SK-N-SH treated with all-trans-retinoic acid at 6 μM for 48 hours (cell line): Measurements from ENCODE around the gene ANKRD44.

Experiments
- ISL1 ChIP-seq: fragments of 250-450 bp; sonication (Bioruptor Pico); IDR thresholded peaks from 2 replicates; pipeline ENCODE4 v2.1.2; 2022; ENCODE audit warnings: mild to moderate bottlenecking, moderate library complexity
- ZFP3 ChIP-seq: fragments of 250-450 bp; sonication (Bioruptor Pico); IDR thresholded peaks from 2 replicates; pipeline ENCODE4 v1.5.0; 2020; ENCODE audit warnings: mild to moderate bottlenecking, moderate library complexity
- ZFP30 ChIP-seq: fragments of 450-650 bp; formaldehyde crosslinking; IDR thresholded peaks from 2 replicates; pipeline ENCODE4 v1.5.0; 2022; ENCODE audit warnings: mild to moderate bottlenecking, moderate library complexity
- TF ChIP-seq, protein P1 (sequence below): fragments of 250-450 bp; sonication (Bioruptor Pico); IDR thresholded peaks from 2 replicates; pipeline ENCODE4 v1.8.0; 2020; ENCODE audit warnings: mild to moderate bottlenecking, moderate library complexity, borderline replicate concordance
- TF ChIP-seq, protein P2 (sequence below): fragments of 250-450 bp; sonication (Bioruptor Pico); IDR thresholded peaks from 2 replicates; pipeline ENCODE4 v1.5.1; 2020; ENCODE audit warnings: low read depth, mild to moderate bottlenecking, moderate library complexity

DNA sequence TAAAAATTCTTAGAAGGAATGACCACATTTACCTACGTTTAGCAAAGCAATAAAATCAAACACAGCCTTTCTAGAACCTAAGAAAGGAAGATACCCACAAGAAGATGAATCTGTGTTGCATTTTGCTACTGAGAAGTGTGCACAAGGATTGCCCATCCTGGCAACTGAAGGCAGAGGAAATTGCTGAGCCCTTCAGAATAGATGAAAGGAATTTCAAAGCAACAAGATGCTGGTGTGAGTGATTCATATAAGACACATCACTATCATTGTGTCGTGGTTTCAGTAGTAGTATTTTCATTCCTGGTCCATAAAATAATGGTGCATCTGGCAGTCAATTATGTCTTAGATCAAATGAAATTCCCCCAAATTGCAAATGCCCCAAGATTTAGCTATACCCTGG lies 48.4 kb upstream of the ANKRD44 start:
- TF ChIP-seq ZFP30 (no peak), ISL1 (CRISPR knock-in tag) (no peak), ZFP3 (no peak)
- TF ChIP-seq, protein P1, sequence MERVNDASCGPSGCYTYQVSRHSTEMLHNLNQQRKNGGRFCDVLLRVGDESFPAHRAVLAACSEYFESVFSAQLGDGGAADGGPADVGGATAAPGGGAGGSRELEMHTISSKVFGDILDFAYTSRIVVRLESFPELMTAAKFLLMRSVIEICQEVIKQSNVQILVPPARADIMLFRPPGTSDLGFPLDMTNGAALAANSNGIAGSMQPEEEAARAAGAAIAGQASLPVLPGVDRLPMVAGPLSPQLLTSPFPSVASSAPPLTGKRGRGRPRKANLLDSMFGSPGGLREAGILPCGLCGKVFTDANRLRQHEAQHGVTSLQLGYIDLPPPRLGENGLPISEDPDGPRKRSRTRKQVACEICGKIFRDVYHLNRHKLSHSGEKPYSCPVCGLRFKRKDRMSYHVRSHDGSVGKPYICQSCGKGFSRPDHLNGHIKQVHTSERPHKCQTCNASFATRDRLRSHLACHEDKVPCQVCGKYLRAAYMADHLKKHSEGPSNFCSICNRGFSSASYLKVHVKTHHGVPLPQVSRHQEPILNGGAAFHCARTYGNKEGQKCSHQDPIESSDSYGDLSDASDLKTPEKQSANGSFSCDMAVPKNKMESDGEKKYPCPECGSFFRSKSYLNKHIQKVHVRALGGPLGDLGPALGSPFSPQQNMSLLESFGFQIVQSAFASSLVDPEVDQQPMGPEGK (CRISPR knock-in tag) = no peak
- TF ChIP-seq, protein P2, sequence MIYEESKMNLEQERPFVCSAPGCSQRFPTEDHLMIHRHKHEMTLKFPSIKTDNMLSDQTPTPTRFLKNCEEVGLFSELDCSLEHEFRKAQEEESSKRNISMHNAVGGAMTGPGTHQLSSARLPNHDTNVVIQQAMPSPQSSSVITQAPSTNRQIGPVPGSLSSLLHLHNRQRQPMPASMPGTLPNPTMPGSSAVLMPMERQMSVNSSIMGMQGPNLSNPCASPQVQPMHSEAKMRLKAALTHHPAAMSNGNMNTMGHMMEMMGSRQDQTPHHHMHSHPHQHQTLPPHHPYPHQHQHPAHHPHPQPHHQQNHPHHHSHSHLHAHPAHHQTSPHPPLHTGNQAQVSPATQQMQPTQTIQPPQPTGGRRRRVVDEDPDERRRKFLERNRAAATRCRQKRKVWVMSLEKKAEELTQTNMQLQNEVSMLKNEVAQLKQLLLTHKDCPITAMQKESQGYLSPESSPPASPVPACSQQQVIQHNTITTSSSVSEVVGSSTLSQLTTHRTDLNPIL = no peak
